ENCODE measurements around the gene FGD6.

The FGD6 gene

GRCh38 chr12:95083938-95084337 lies 133.3 kb downstream of the FGD6 start:
- DNase-seq (ENCODE audit: low spot score): no peak

- no peak for DNase-seq (ENCODE audit: low spot score)
Observed at GRCh38 chr12:95083471-95083870, 133.8 kb downstream of the FGD6 start.

- DNase-seq (ENCODE audit: low spot score): no peak
Observed at GRCh38 chr12:95077341-95077740, 139.9 kb downstream of the FGD6 start.

GRCh38 chr12:95074766-95075165 lies 142.5 kb downstream of the FGD6 start:
- DNase-seq (ENCODE audit: low spot score): no peak

- DNase-seq (ENCODE audit: low spot score): no peak
Observed at GRCh38 chr12:95073698-95074520, 143.4 kb downstream of the FGD6 start.

- peak; percentile 95 for DNase-seq (ENCODE audit: low spot score)
Observed at GRCh38 chr12:95072900-95073697, 144.2 kb downstream of the FGD6 start, which contains the start of gene NR2C1. Gene NR2C1, minus strand, starts transcription at chr12:95073618. Its CDS starts 6,234 bp downstream, at chr12:95067384.

- DNase-seq (ENCODE audit: low spot score): no peak
Observed at GRCh38 chr12:95070378-95070777, 146.9 kb downstream of the FGD6 start.

- peak; percentile 32 for DNase-seq (ENCODE audit: low spot score)
Observed at GRCh38 chr12:95066091-95066855, 151.0 kb downstream of the FGD6 start.

- no peak for DNase-seq (ENCODE audit: low spot score)
Observed at GRCh38 chr12:95060951-95061350, 156.3 kb downstream of the FGD6 start.

- DNase-seq (ENCODE audit: low spot score): no peak
Observed at GRCh38 chr12:95059984-95060383, 157.3 kb downstream of the FGD6 start.

GRCh38 chr12:95057424-95057823 lies 159.8 kb downstream of the FGD6 start:
- DNase-seq (ENCODE audit: low spot score): no peak

GRCh38 chr12:95055057-95055456 lies 162.2 kb downstream of the FGD6 start:
- no peak for DNase-seq (ENCODE audit: low spot score)

- no peak for DNase-seq (ENCODE audit: low spot score)
Observed at GRCh38 chr12:95054206-95054605, 163.1 kb downstream of the FGD6 start.

GRCh38 chr12:95051241-95051640 lies 166.0 kb downstream of the FGD6 start:
- DNase-seq (ENCODE audit: low spot score): no peak

- DNase-seq (ENCODE audit: low spot score): no peak
Observed at GRCh38 chr12:95037906-95038305, 179.4 kb downstream of the FGD6 start.

GRCh38 chr12:95034750-95035149 lies 182.5 kb downstream of the FGD6 start:
- DNase-seq (ENCODE audit: low spot score): no peak

Data from RKO (cell line).